GM12891 (cell line): Measurements from ENCODE around the gene NPNT.

Experiments used
- PAX5 ChIP-seq: IDR thresholded peaks from 2 replicates; pipeline ENCODE4 v1.6.1; 2011; ENCODE audit warnings: low read length, moderate library complexity, mild to moderate bottlenecking; ENCODE audit not compliant: insufficient read depth, severe bottlenecking
- POLR2AphosphoS5 ChIP-seq: IDR thresholded peaks from 2 replicates; pipeline ENCODE4 v1.6.1; 2011; ENCODE audit warnings: low read depth, low read length, control low read depth

- no peak for TF ChIP-seq POLR2AphosphoS5
- no peak for TF ChIP-seq PAX5
Measured at GRCh38 chr4:105936901-105937300, 41.6 kb downstream of the NPNT start.
